OCI-M2 (cell line): ENCODE data around the gene GUCY2C.

Source experiments
- DNase-seq: peaks from one replicate; lab custom pipeline; 2025; ENCODE audit not compliant: unreplicated experiment; lab: John Stamatoyannopoulos, UW

The GUCY2C gene

DNA sequence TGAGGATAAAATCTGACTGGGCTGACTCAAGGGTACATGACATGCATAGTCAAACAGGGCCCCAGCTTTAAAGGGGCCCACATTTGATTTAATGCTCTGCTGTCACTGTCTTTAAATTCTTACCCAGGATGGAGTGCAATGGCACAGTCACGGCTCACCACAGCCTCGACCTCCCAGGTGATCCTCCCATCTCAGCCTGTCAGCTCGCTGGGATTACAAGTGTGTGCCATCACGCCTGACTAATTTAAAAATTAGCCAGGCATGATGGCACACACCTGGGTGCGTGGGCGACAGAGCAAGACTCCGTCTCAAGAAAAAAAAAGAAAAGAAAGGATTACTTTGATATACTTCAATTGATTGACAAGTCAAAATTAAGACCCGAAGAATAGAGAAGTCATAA lies 119.5 kb downstream of the GUCY2C start:
- no peak for DNase-seq

DNA sequence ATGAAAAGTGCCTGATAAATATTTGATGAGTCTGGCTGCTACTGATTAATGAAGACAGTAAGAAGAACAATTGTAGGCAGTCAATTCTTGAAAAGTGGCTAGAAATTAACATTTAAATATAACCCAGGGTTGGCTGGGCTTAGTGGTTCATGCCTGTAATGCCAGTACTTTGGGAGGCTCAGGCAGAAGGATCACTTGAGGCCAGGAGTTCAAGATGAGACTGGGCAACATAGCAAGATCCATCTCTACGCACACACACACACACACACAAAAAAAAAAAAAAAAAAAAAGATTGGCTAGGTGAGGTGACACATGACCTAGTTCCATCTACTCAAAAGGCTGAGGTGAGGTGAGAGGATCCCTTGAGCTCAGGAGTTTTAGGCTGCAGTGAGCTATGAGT lies 120.8 kb downstream of the GUCY2C start:
- no peak for DNase-seq

DNA sequence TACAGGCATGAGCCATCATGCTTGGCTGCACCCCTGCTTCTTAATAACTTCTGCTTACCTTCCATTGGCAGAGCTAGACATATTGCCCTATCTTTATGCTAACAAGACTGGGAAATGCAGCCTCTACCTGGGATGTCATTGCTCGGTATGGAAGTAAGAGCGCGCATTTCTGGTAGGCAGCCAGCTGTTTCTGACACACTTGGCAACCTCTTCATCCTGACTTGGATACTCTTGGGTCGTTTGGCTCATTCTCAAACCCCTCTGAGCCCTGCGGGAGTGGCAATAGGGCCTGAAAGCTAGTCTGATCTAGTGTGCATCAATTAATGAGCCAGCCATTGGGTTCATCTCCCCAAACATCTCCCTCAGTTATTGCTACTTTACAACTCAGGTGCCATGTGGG lies 123.3 kb downstream of the GUCY2C start:
- DNase-seq, result no peak

- DNase-seq, result no peak
Measured at GRCh38 chr12:14572401-14572800, 124.0 kb downstream of the GUCY2C start.

DNA sequence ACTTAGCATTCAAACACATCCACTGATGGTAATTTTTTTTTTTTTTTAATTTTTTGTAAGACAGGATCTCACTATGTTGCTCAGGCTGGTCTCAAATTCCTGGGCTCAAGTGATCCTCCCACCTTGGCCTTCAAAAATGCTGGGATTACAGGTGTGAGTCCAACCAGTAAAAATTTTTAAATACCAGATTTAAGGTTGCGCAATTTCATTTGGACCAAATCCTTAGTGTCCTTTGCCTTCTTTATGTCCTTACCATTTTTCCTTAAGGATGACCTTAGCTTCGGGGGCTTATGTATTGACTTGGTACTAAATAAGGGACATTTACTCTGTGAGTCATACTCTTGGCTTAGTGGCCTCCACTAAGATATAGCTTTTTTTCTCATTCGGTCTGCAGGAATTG lies 124.6 kb downstream of the GUCY2C start:
- no peak for DNase-seq

DNA sequence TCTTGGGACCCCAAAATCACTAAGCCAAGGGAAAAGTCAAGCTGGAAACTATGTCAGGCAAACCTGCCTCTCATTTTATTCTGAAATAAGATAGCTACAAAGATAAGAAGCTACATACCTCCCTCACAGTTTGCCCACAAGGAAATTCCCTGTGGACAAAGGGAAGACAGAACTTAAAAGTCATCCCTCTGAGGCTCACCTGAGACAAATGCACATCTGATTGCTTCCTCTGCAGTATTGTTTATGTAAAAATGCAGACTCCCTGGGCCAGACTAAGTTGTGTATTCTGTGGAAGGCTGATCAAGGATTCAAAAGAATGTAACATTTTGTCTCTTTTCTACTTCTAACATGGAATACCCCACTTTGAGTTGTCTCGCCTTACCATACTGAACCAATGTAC lies 126.2 kb downstream of the GUCY2C start:
- no peak for DNase-seq

DNA sequence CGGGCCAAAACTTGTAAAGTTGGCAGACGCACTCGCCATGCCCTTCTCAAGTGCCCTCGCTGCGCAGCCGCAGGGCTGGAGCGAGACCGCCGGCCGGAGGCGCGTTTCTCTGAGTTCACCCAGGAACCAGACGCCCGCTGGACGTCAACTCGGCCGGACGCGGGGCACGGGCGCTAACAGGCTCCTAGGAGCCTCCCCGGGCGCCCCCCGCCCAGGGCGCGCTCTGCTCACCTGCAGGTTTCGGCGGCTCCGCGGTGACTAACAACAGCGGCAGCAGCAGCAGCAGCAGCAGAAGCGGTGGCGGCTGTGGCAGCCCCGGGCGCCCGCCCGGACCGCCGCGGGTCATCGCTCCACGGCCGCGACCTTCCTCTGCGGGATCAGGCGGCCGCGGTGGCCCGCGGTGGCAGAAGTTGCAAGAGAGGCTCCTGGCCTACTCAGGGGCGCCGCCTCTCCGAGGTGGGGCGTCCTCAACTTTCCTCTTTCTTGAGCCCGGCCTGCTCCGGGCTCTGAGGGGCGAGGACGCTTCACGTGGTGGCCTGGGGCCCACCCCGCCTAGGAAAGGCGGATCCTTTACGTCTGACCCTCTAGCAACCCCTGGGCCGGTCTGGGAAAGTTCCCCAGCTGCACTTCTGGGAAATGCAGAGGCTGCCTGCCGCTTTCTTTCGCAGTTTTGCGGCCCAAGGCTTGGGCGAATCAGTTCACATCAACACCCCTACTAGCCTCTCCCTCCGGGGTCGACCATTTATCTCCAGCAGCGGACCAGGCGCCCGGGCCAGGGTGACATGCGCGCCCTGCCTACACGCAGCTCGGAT lies 128.8 kb downstream of the GUCY2C start, which contains the start of gene PLBD1:
Gene PLBD1, minus strand, starts transcription at position 533 of the 812 bp plus-strand sequence. Its CDS starts 187 bp downstream, at position 346.
- no peak for DNase-seq

DNA sequence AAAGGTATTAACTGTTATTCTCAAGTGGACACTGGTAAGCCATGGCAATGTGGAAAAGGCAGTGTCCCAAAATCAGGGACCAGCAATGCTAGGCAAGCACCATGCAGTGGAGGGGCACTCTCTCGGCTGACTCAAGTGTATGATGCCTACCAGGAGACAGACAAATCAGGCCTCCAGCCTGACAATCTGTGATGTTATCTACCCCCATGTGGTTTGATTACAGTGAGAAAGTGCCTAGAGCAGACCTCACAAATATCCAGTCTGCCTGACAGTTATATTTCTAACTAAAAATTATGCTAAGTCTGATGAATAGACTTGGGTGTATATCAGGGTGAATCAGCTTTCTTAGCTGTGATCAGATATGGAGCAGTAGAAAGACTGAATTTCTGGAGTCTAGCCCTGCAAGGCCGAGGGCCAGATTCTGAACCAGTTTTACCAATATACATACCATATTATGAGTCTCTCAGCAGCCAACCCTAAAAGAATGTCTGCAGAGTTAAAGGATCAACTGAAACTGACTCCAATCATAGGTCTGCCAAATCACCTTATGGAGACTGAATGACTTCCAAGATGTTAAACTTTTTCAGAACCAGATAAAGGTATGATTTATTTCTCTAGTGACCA lies 132.0 kb downstream of the GUCY2C start:
- DNase-seq, result no peak

DNA sequence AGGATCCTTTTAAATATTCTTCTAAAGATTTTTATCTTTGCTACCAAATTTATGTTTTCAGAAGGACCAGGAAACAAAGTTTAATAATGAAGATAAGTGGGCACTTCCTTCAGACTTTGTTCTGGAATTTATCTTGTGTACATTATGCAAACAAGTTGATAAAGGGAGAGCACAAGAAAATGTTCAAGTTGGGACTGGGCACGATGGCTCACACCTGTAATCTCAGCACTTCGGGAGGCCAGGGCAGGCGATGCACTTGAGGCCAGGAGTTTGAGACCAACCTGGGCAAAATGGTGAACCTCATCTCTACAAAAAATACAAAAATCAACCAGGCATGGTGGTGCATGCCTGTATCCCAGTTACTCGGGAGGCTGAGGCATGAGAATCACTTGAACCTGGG lies 133.4 kb downstream of the GUCY2C start:
- DNase-seq, result no peak
